GM12878 (cell line): ENCODE data around the gene MOGAT1.

Experiments used
- CTCF ChIP-seq, 3 experiments: IDR thresholded peaks in 2 of 3; conservative IDR thresholded peaks in 1 of 3; 2 replicates each; pipeline ENCODE4 v1.5.1; 2011; ENCODE audit warnings: low read depth in 3 of 3, low read length in 3 of 3, mild to moderate bottlenecking in 3 of 3, control low read depth in 2 of 3, moderate library complexity in 2 of 3, inconsistent platforms in 1 of 3, mixed read lengths in 1 of 3; ENCODE audit not compliant: control insufficient read depth in 2 of 3, insufficient read depth in 1 of 3; ENCODE audit errors: extremely low read depth in 1 of 3
- EP300 ChIP-seq, 2 experiments: fragments of 150-350 bp in 1 of 2; IDR thresholded peaks; 2 replicates each; pipeline ENCODE4 v1.6.1; 2011 to 2012; ENCODE audit warnings: low read depth in 2 of 2, low read length in 2 of 2, borderline replicate concordance in 1 of 2, improper control_type of control experiment in 1 of 2, inconsistent platforms in 1 of 2; ENCODE audit not compliant: control insufficient read depth in 1 of 2
- HCFC1 ChIP-seq: fragments of 150-350 bp; IDR thresholded peaks from 2 replicates; pipeline ENCODE4 v1.6.1; 2014; ENCODE audit warnings: low read length
- JUNB ChIP-seq: IDR thresholded peaks from 2 replicates; pipeline ENCODE4 v1.6.1; 2016; ENCODE audit warnings: antibody characterized with exemption, mild to moderate bottlenecking
- NR2C1 ChIP-seq: fragments of 450-650 bp; IDR thresholded peaks from 2 replicates; pipeline ENCODE4 v1.6.1; 2017; ENCODE audit warnings: antibody characterized with exemption, mild to moderate bottlenecking, moderate library complexity
- RAD51 ChIP-seq: fragments of 450-650 bp; IDR thresholded peaks from 2 replicates; pipeline ENCODE4 v1.6.1; 2016; ENCODE audit warnings: moderate library complexity, mild to moderate bottlenecking, inconsistent platforms

GRCh38 chr2:222733470-222733845 is 62.0 kb downstream of the MOGAT1 start:
- TF ChIP-seq JUNB = no peak
- TF ChIP-seq CTCF (IDR thresholded peaks at IDR 0.05 in 2 of 3, conservative IDR thresholded peaks at IDR 0.05 in 1 of 3; ENCODE audit: control insufficient read depth in 2 of 3, extremely low read depth in 1 of 3, insufficient read depth in 1 of 3, low read depth in 3 of 3, low read length in 3 of 3) = no peak
- no peak for TF ChIP-seq RAD51
- TF ChIP-seq HCFC1 = no peak
- TF ChIP-seq EP300 (IDR thresholded peaks at IDR 0.05; ENCODE audit: borderline replicate concordance in 1 of 2, control insufficient read depth in 1 of 2, low read depth in 2 of 2, low read length in 2 of 2) = no peak
- no peak for TF ChIP-seq NR2C1
